Fibroblast of lung (primary cell): ENCODE results near the gene TRPT1. TPM values are rescaled to one million over a fixed set of nuclear protein-coding genes. Genes with fewer than 3 reads are reported as not detected.

ENCODE experiments used
- DNase-seq, 2 donors: peaks; one replicate each; pipeline versions ENCODE4 v3.0.0 to v3.0.0-alpha.2; 2010; ENCODE audit warnings: low read depth in 2 of 2
- H2AFZ ChIP-seq: 2 replicates; pipeline ENCODE4 v1.5.1; 2012; ENCODE audit warnings: low read length, control low read depth, inconsistent platforms
- H3K27ac ChIP-seq: 2 replicates; pipeline ENCODE4 v1.5.1; 2011; ENCODE audit warnings: low read length, control low read depth; ENCODE audit not compliant: insufficient read depth
- H3K27me3 ChIP-seq: 2 replicates; pipeline ENCODE4 v1.5.1; 2011; ENCODE audit warnings: mild to moderate bottlenecking, low read length; ENCODE audit not compliant: control insufficient read depth, insufficient read depth
- H3K36me3 ChIP-seq: 2 replicates; pipeline ENCODE4 v1.5.1; 2011; ENCODE audit warnings: low read length; ENCODE audit not compliant: control insufficient read depth, insufficient read depth
- H3K4me1 ChIP-seq: 2 replicates; pipeline ENCODE4 v1.5.1; 2011; ENCODE audit warnings: low read length; ENCODE audit not compliant: control insufficient read depth, insufficient read depth; ENCODE audit errors: extremely low read depth
- H3K4me2 ChIP-seq: 2 replicates; pipeline ENCODE4 v1.5.1; 2011; ENCODE audit warnings: low read length, control low read depth; ENCODE audit not compliant: insufficient read depth; ENCODE audit errors: extremely low read depth
- H3K4me3 ChIP-seq, 4 experiments: fragments of 200-600 bp in 1 of 4; sonication (generic) in 1 of 4; replicated peaks in 1 of 4; 2 replicates each; pipeline ENCODE4 v1.5.1; 2011 to 2016; ENCODE audit warnings: low read length in 4 of 4, low read depth in 3 of 4, mild to moderate bottlenecking in 3 of 4, control low read depth in 2 of 4, inconsistent platforms in 1 of 4, mixed read lengths in 1 of 4; ENCODE audit not compliant: insufficient read depth in 1 of 4; ENCODE audit errors: control extremely low read depth in 1 of 4
- H3K79me2 ChIP-seq: 2 replicates; pipeline ENCODE4 v1.5.1; 2012; ENCODE audit warnings: mild to moderate bottlenecking, low read length, inconsistent platforms; ENCODE audit not compliant: control insufficient read depth, insufficient read depth
- H3K9ac ChIP-seq: 2 replicates; pipeline ENCODE4 v1.5.1; 2011; ENCODE audit warnings: mild to moderate bottlenecking, low read length, control low read depth; ENCODE audit not compliant: insufficient read depth
- H3K9me3 ChIP-seq: 2 replicates; pipeline ENCODE4 v1.5.1; 2012; ENCODE audit warnings: low read depth, low read length; ENCODE audit not compliant: control insufficient read depth, insufficient read depth
- H4K20me1 ChIP-seq: 2 replicates; pipeline ENCODE4 v1.5.1; 2011; ENCODE audit warnings: low read length; ENCODE audit not compliant: control insufficient read depth, insufficient read depth; ENCODE audit errors: extremely low read depth
- EZH2 ChIP-seq: IDR thresholded peaks from 2 replicates; pipeline ENCODE4 v1.5.1; 2012; ENCODE audit warnings: low read length, control low read depth, mild to moderate bottlenecking; ENCODE audit errors: missing control alignments
- polyA plus RNA-seq, 2 donors: library from polyadenylated mRNA; depleted of rRNA in 1 of 2; stranded (reverse) in 1 of 2; unstranded in 1 of 2; fragments of >200 nt; gene quantifications; 2 replicates each; pipeline ENCODE4 v1.2.1, GENCODE V29; 2011 to 2012; ENCODE audit warnings: missing spikeins in 1 of 2
- total RNA-seq: library from RNA; depleted of rRNA; stranded (reverse); fragments of >200 nt; gene quantifications from 2 replicates; pipeline ENCODE4 v1.2.1, GENCODE V29; 2014
- TF ChIP-seq, protein P1 (sequence below), 2 donors: IDR thresholded peaks in 1 of 2; conservative IDR thresholded peaks in 1 of 2; 1 replicate in 1 of 2; 2 replicates in 1 of 2; pipeline ENCODE4 v1.5.1; 2011 to 2012; ENCODE audit warnings: low read length in 2 of 2, control low read depth in 1 of 2, inconsistent platforms in 1 of 2, low read depth in 1 of 2, mild to moderate bottlenecking in 1 of 2

The TRPT1 gene
- total and polyA plus RNA-seq, 2 donors (not counting 1 experiment from before 2014, with no cell fraction given), result 20.5 to 41.5 TPM

DNA sequence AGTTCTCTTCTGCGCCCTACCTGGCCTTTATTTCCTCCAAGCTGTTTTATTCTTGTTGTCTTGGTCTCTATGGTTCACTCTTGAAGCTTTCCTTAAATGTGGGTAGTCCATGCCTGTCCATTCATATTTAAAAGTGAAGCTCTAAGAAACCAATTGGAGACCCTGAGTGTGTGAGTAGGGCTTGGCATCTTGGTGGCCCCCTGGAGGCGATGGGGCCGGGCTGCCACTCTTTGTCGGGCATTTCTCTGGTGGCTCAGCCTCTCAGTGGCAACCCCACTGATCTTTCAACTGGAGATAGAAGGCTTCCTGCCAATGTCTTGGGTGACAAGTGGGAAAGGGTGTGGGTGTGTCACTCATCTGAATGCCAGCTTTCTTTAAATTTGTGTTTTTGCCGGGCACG, 9.1 kb downstream of the TRPT1 start:
- Histone ChIP-seq H2AFZ (no peak overlapping the region), H3K4me1 (peaks cover 4% of the 10 kb centered on the region), H3K9ac (no peak overlapping the region), H3K27ac (no peak overlapping the region), H3K27me3 (no peaks in the 10 kb centered on the region), H3K9me3 (no peaks in the 10 kb centered on the region), H3K79me2 (no peaks in the 10 kb centered on the region), H3K4me3 (no peak overlapping the region), H3K4me2 (no peak overlapping the region), H4K20me1 (no peaks in the 10 kb centered on the region), H3K36me3 (peaks cover 6% of the 10 kb centered on the region)
- DNase-seq, result no peak
- TF ChIP-seq, protein P1, sequence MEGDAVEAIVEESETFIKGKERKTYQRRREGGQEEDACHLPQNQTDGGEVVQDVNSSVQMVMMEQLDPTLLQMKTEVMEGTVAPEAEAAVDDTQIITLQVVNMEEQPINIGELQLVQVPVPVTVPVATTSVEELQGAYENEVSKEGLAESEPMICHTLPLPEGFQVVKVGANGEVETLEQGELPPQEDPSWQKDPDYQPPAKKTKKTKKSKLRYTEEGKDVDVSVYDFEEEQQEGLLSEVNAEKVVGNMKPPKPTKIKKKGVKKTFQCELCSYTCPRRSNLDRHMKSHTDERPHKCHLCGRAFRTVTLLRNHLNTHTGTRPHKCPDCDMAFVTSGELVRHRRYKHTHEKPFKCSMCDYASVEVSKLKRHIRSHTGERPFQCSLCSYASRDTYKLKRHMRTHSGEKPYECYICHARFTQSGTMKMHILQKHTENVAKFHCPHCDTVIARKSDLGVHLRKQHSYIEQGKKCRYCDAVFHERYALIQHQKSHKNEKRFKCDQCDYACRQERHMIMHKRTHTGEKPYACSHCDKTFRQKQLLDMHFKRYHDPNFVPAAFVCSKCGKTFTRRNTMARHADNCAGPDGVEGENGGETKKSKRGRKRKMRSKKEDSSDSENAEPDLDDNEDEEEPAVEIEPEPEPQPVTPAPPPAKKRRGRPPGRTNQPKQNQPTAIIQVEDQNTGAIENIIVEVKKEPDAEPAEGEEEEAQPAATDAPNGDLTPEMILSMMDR (conservative IDR thresholded peaks at IDR 0.05 in 1 of 2, IDR thresholded peaks at IDR 0.05 in 1 of 2; ENCODE audit: low read depth in 1 of 2, low read length in 2 of 2), result no peak
- no peak for TF ChIP-seq EZH2

GRCh38 chr11:64211181-64211872, 14.7 kb downstream of the TRPT1 start:
- H3K4me3 ChIP-seq, result no peak overlapping the region
- H3K27me3 ChIP-seq, result no peaks in the 10 kb centered on the region
- no peaks in the 10 kb centered on the region for H4K20me1 ChIP-seq
- H3K9me3 ChIP-seq, result no peaks in the 10 kb centered on the region
- TF ChIP-seq, protein P1 (conservative IDR thresholded peaks at IDR 0.05 in 1 of 2, IDR thresholded peaks at IDR 0.05 in 1 of 2; ENCODE audit: low read depth in 1 of 2, low read length in 2 of 2), result no peak
- TF ChIP-seq EZH2, result no peak
- H3K9ac ChIP-seq, result no peak overlapping the region
- no peak overlapping the region for H3K27ac ChIP-seq
- no peaks in the 10 kb centered on the region for H3K79me2 ChIP-seq
- no peak overlapping the region for H2AFZ ChIP-seq
- no peak overlapping the region for H3K4me2 ChIP-seq
- H3K4me1 ChIP-seq, result peaks cover 19% of the 10 kb centered on the region
- peaks cover 7% of the 10 kb centered on the region for H3K36me3 ChIP-seq
- DNase-seq, result no peak

DNA sequence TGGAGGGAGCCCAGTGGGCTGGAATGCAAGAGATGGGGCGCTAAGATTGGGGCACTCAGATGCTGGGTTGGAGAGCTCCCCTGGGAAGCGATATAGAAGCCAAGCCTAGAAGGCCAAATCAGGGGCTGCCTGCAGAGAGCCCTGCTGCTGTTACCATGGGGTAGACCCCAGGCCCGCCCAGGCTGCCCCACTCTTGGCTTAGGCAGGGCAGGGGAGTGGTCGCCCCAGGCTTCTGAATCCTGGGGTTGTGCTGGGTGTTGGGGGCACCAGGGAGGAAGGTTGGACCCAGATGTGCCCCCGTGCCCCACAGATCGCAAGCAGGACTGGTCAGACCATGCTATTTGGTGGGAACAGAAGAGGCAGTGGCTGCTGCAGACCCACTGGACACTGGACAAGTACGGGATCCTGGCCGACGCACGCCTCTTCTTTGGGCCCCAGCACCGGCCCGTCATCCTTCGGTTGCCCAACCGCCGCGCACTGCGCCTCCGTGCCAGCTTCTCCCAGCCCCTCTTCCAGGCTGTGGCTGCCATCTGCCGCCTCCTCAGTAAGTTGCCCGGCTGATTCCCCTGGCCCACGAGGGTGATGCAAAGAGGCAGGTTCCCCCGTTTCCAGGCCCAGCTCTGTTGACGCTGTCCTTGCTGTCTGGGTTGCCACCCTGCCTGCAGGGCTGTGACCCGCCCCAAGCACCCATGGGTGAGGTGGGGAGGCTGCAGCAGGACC, 15.5 kb downstream of the TRPT1 start:
- Histone ChIP-seq H2AFZ (no peak overlapping the region), H3K36me3 (peaks cover 13% of the 10 kb centered on the region), H3K4me1 (peaks cover 19% of the 10 kb centered on the region), H4K20me1 (no peaks in the 10 kb centered on the region), H3K79me2 (no peaks in the 10 kb centered on the region), H3K9ac (no peak overlapping the region), H3K9me3 (no peaks in the 10 kb centered on the region), H3K27ac (no peak overlapping the region), H3K27me3 (no peaks in the 10 kb centered on the region), H3K4me3 (no peak overlapping the region), H3K4me2 (no peak overlapping the region)
- TF ChIP-seq, protein P1 (conservative IDR thresholded peaks at IDR 0.05 in 1 of 2, IDR thresholded peaks at IDR 0.05 in 1 of 2; ENCODE audit: low read depth in 1 of 2, low read length in 2 of 2), result no peak
- TF ChIP-seq EZH2, result no peak
- no peak for DNase-seq
